DMS53 (cell line): ENCODE data around the gene TCTN2.
A peak's percentile ranks its signal among the peaks of the same experiment; 100 is the strongest.

ENCODE experiments used
- DNase-seq: peaks from one replicate; lab custom pipeline; 2025; lab: John Stamatoyannopoulos, UW

The TCTN2 gene

DNA sequence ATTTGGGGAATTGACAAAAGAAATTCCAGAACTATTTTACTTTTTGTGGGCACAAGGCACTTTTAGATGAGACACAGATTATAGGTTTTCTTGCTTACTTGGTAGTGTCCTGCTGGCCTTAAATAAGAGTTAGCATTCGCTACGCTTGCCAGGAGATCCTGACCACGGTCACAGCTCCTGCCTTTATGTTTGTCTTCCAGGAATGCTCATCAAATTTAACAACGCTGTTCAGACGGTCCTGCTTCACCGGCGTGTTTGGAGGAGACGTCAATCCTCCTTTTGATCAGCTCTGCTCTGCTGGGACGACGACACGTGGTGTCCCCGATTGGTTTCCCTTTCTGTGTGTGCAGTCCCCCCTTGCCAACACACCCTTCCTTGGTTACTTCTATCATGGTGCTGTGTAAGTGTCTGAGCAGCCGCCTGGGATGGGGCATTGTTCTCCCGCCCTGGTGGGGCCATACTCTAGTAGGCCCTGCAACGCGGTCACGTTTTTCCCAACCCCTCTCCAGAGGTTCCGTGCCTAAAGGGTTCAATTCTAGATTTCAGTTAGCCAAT, 15.8 kb downstream of the TCTN2 start:
- no peak for DNase-seq

DNA sequence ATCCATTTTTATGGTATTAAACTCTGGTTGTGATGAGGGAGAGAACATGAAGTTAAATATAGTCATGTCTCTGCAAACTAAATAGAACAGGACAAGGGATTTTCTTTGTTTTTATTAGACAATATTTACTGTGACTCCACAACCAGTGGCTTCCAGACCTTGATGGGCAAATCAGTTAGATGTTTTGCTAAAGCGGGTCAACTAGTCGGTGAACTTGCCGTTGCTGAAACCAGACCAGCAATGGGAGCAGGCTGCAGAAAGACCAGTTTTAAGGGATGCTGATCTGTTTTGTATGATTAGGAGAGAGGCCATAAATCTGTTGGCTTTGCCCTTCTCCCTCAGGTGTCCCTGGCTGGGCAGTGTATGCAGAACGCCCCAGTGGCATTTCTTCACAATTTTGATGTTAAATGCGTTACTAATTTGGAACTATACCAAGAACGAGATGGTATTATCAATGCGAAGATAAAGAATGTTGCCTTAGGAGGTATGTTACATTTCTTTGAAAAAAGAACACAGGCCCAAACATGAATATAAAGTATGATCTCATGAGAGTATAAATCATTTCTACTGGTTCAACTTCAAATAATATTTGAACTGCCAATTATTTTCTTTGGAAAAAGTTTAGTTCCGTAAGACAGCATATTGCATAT, 19.4 kb downstream of the TCTN2 start:
- no peak for DNase-seq

DNA sequence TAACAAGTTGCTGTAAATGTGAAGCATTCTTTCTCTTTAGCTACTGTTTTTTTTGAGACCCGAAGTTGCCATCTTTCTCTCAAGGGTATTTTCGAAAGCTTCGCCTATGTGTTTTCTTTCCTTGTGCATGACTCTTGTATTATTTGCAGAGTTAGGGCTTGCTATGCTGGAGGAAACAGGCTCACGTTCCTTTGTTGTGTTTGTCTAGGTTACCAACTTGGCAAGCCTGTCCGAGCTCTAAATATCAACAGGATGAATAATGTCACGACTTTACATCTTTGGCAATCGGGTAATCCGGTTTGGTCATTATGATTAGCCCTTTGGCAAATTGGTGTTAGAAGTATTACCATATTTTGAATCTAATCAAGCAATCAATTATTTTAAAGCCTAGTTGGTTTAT, 25.3 kb downstream of the TCTN2 start:
- DNase-seq = no peak

DNA sequence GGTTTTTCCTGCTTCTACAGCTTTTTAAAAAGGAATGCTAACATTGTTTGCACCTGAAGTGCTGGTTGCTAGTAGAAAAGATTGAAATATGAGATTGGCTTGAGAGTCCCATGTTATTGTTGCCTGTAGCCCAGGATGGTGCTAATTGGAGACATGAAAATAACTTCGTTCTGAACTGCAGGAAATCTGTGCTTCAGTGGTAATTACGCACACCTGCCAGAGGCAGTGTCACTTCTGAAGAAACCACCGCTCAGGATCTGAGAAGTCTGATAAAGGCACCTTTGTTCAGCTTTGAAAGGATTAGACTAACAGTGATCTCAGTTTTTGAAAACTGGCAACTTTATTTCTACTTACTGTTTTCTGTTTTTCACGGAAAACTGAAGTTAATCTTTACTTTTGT, 25.7 kb downstream of the TCTN2 start:
- no peak for DNase-seq

DNA sequence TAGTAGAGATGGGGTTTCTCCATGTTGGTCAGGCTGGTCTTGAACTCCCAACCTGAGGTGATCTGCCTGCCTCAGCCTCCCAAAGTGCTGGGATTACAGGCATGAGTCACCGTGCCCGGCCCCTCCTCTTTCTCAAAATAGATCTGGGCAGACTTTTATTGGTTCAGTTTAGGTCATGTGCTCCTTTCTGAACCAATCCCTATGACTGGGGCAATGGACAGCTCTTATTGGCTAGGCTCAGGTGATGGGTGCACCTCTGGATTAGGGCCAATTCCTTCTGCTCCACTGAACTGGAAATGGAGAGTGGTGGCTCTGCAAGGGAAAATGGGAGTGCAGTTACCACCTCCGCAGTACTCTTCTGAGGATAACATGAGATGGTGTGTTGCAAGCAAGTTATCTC, 35.0 kb downstream of the TCTN2 start:
- peak; percentile 49 for DNase-seq

DNA sequence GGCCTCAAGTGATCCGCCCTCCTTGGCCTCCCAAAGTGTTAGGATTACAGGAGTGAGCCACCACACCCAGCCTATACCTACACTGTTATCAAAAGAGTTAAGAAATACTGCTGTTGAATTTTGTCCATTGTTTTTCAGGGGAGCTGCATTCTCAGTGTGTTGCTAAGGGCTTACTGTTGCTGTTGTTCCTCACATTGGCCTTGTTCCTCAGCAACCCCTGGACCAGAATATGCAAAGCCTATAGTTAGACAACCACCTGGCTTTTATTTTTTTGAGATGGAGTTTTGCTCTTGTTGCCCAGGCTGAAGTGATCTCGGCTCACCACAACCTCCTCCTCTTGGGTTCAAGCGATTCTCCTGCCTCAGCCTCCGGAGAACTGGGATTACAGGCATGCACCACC, 36.6 kb downstream of the TCTN2 start:
- peak; percentile 15 for DNase-seq

DNA sequence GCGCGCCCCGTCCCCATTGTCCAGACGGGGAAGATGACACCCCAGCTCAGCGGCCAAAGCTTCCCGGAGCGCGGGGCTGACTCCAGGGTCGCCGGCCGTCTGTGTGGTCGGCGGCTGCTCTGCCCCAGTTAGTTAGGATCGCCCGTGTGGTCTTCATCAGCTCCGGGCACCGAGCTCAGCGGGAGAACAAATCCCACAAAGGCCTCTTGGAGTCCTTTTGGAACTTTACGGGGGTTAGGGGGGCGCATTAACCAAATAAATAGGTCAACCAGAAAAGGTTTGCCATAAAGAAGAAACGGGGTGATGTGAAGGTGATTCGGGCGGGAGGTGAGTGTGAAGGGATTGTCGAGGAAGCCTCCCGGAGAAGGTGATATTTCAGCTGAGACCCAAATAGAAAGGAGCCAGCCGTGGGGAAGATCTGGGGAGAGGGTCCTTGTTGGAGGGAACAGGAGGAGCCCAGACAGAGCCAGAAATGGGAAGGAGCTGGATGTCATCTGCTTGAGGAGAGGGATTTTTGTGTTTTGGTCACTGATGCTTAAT, 41.9 kb downstream of the TCTN2 start:
- DNase-seq = no peak

DNA sequence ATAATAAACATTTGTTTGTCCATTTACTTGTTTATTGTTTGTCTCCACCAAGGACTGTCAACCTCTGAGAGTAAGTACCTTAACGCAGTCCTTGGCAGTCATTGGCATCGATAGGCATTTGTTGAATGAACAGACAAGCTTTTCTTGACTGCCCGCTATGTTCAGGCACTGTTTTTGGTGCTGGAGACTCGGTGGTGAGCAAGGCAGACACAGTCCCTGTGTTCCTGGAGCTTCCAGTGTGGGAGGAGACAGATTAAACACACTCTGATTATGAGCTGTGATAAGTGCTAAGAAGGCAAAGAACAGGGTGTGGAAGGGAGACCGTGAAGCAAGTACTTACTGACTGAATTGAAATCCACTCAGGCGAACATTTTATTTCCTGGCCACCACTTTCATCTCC, 42.5 kb downstream of the TCTN2 start:
- peak; percentile 37 for DNase-seq

DNA sequence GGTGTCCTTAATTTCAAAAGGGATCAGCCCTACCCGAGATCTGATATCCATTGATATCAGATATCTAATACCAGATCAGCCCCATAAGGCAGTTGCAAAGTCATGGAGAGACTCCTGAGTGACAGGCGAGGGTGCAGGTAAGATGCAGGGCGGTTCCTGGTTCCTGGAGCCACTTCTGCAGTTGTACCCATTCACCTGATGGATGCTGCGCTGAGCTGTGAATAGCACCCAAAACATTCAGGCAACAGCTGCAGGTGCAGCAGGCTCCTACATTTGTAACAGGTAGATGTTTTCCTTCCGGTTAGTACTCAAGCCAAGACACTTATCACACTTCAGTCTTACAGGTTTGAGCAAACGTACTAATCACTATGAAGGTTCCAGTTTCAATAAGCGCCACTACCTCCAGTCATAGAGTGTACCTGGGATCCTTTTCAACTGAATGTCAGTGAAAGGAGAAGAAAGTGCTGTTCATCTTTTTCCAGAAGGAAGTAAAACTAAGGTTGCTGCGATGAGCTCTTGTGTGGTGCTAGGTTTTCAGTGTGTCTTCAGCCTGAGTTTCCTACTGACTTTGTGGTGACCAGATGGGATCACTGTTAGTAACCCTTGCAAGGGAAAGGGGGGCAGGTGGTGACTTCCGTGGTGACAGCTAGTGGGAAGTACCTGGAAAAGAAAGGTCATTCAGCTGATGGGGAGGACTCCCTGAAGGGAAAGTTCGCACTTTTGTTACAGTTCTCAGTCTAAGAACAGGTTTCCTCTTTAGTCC, 43.1 kb downstream of the TCTN2 start:
- no peak for DNase-seq

DNA sequence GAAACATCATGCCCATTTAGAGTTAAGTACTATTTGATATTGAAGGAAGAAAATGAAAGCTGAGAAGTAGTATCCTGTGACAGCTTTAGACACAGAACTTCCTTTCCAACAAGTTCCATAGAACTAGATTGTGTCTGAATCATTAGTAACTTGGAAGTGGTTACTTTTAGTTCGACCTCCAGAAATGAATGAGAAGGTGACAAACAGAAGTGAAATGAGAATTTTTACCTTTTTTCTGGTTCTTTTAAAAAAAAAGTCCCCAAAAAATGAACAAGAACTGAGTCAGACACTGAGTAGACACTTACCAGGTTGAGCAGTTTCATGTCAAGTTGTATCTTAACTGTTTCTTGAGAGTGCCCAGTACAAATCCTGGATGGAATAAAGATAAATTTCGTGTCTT, 44.3 kb downstream of the TCTN2 start:
- no peak for DNase-seq

DNA sequence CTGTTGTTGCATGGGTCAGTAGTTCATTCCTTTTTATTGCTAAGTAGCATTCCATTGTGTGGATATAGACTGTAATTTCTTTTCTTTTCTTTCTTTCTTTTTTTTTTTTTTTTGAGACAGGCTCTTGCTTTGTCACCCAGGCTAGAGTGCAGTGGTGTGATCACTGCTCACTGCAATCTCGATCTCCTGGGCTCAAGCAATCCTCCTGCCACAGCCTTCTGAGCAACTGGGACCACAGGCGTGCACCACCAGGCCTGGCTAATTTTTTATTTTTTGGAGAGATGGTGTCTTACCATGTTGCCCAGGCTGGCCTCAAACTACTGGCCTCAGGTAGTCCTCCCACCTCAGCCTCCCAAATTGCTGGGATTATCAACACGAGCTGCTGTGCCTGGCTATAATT, 46.4 kb downstream of the TCTN2 start:
- DNase-seq = no peak

DNA sequence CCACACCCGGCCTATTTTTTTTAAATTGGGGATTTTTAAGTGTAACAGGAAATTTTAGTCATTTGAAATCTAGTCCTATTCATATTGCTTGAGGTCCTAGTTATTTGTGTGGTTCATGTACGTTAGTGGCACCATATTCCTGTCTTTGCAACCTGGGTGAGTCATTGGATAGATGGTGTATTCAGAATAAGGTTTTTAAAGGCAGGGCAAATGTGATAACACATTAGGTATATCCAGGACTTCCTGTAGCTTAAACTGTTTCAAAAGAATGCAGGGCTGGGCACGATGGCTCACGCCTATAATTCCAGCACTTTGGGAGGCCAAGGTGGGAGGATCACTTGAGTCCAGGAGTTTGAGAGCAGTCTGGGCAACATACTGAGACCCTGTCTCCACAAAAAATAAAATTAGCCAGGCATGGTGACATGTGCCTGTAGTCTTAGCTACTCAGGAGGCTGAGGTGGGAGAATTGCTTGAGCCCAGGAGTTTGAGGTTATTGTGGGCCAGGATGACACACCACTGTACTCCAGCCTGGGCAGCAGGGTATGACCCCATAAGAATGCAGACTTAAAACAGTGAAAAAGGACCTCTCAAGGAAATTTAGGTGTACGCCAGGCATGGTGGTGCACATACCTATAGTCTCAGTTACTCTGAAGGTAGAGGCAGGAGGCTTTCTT, 49.4 kb downstream of the TCTN2 start:
- DNase-seq = no peak

DNA sequence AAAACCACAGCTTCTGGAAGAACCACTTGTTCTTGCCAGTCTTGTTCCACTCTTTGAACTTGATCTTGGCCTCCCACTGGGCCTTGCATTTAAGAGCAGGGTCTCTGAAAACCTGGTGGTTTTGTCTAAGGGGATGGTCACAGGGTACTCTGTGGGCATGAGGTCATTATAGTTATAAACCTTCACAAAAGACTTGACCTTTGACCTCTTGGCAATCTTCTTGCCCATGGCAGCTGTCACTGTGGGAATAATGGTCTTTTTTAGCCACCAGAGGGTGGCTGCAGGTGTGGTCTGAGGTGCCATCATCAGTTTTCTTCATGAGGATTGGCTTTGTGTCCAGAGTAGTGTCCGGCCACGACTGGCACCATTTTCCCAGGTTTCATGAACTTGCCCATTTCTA, 50.3 kb downstream of the TCTN2 start:
- DNase-seq = peak; percentile 29

DNA sequence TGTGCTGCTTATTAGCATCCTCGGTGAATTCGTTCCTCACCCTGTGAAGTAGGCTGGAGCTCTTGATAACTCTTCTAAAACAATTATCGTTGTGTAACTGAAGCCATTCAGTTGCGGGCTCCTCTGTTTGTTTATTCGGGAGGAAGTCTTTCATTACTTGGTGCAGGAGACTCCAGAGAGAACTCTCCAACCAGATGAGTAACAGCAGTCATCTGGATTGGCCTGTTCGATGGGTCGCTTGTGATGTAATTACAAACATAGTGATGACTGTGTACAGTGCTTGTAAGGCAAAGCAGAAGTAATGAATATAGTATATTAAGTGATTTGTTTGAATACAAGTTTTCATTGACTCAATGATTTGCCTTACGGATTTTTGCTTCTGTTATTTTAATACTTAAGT, 52.1 kb downstream of the TCTN2 start:
- peak; percentile 23 for DNase-seq

DNA sequence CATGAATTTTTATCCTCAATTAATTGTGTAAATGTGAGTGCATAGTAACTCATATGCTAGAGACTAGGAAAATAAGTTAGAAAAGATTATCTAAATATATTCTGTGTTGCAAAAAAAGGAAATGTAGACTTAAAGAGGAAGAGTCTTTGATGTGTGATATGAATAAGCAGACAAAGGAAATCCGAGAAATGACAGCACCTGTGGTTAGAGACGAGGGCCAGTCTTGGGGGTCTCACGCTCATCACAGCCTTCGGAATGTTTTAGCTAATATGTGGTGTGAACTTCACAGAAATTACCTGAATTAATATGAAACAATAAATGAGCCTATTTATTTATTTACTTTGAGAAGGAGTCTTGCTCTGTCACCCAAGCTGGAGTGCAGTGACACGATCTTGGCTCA, 52.9 kb downstream of the TCTN2 start:
- no peak for DNase-seq

DNA sequence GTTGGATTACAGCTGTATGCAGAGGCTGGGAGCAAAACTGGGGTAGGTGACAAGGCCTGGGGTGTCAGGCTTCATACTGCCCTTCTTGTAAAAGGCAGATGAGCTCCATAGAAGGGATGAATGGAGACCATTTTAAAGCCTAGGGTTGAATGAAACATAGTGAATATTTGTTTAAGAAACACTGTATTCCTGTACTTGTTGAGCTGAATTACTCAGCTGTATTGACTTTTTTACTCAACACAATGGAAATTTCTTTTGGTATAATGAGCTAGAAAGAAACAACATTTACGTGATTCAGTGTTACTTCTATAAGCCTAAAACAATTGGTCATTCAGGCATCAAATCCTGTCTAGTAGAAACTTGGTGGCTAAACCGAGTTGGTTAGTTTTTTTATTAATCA, 55.3 kb downstream of the TCTN2 start:
- no peak for DNase-seq

DNA sequence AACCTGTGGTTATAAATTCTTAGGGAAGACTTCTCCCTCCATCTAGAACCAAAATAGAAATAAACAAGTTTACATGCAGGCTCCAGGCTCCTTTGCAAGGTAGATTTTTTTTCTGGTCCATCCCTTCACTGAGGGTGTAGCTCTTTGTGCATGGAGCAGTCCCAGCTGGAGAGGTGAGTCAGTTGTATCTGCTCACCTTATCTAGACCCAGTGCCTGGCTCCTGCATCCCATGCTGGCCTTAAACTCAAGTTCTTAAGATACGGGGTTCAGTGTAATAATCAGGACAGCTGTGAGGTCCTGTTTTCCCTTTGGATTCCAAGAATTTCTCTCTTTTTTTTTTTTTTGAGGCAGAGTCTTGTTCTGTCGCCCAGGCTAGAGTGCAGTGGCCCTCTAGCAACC, 56.0 kb downstream of the TCTN2 start:
- no peak for DNase-seq

DNA sequence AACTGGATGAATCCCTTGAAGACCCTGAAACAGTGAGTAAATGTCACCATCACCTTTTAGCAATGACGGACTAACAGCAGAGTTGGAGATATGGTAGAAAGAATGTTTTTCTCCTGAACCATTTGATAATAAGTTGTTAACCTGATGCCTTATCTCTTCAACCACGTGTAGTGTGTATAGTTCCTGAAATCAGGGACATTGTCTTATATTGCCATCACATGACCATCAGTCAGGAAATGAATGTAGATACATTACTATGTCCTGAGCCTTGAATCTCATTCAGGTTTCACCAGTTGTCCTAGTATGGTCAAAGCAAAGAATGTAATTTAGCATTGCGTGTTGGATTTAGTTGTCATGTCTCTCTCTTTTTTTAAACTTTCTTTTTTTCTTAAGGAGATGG, 57.0 kb downstream of the TCTN2 start:
- DNase-seq = no peak

DNA sequence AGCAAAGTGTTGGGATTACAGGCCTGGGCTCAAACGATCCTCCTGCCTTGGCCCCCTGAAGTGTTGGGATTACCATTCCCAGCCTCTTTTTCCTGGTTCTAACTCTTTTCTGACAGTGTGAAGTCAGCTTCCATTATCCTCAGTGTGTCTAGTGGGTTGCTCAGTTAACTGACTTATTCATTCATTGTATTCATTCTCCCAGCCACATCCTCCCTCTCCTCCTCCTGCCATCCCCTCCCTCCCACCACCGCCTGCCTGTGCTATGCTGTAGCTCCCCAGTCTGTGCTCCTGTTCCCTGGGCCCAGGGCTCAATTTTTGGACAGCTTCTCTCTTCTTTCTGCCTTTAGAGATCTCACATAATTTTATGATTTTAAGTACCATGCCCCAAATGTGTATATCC, 60.7 kb downstream of the TCTN2 start:
- no peak for DNase-seq

DNA sequence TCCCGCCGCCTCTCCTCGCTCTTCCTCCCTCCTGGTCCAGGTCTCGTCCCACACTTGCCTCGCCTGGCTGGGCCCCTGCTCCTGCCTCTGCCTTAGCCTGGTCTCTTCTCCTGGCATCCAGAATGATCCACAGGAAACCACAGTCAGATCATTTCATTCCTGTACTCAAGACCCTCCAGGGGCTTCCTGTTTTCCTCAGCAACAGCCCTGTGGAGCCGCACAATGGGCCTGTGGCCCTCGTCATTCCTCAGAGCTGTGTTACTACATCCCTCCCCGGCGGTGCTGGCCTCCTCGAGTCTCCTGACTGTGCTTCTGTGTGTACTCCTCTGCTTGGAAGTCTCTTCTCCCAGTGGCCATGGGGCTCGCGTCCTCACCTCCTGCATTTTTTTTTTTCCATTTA, 61.3 kb downstream of the TCTN2 start:
- DNase-seq = no peak

DNA sequence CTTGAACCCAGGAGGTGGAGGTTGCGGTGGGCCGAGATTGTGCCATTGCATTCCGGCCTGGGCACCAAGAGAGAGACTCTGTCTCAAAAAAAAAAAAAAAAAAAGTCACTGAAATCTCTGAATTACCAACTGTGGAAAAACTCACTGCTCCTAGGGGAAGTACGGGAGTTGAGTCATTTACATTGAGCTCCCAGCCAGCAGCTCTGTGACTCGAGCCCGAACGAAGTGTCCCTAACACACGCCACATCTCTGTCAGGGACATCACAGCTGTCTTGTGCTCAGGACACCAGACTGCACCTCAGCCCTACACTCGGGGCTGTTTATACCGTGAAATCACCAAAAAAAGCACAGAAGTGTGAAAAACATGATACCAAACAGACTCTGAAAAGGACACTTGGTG, 62.3 kb downstream of the TCTN2 start:
- no peak for DNase-seq

DNA sequence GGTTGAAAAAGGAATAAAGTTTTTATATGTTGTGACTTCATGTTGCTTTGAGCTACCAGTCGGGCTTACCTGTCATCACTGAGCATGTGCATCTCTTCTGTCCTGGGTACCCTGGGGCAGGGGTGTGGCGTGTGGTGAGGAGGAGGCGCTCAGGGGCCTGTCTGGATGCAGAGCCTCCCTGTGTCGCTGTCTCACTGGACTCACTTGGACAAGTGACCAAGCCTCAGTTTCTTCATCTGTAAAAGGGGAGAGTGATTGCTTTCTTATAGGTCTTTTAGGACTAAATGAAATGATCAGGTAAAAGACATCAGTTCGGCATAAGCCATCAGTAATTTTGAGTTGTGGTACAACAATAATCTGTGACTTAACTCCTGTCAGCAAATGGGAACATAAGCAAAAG, 63.4 kb downstream of the TCTN2 start:
- DNase-seq = no peak
